Bronchial epithelial cell (primary cell): ENCODE measurements around the gene RBM47. TPM values are rescaled to one million over a fixed set of nuclear protein-coding genes. Genes with fewer than 3 reads are reported as not detected.
"Not testable (repeated sequence)": the region's sequence is repeated elsewhere in the genome, so short reads cannot be mapped to it uniquely, and the experiment has no call there.

Experiments
- DNase-seq: peaks from one replicate; pipeline ENCODE4 v3.0.0-alpha.2; 2010; ENCODE audit warnings: low read depth
- FAIRE-seq: peaks from 2 replicates; lab custom pipeline; 2011; peaks lifted over from hg19 to GRCh38; lab: Jason Lieb, UNC
- H3K27me3 ChIP-seq: 2 replicates; pipeline ENCODE4 v1.5.1; 2011; ENCODE audit warnings: low read length; ENCODE audit not compliant: control insufficient read depth, insufficient read depth
- H3K36me3 ChIP-seq: 2 replicates; pipeline ENCODE4 v1.5.1; 2011; ENCODE audit warnings: low read length; ENCODE audit not compliant: control insufficient read depth, insufficient read depth
- H3K4me3 ChIP-seq: 2 replicates; pipeline ENCODE4 v1.5.1; 2011; ENCODE audit warnings: mild to moderate bottlenecking, low read depth, low read length, control low read depth
- CTCF ChIP-seq: IDR thresholded peaks from 2 replicates; pipeline ENCODE4 v1.5.1; 2011; ENCODE audit warnings: mild to moderate bottlenecking, moderate library complexity, low read length, control low read depth, inconsistent platforms; ENCODE audit not compliant: insufficient read depth, severe bottlenecking
- total RNA-seq: library from RNA; depleted of rRNA; stranded (reverse); fragments of >200 nt; gene quantifications from 2 replicates; pipeline ENCODE4 v1.2.1, GENCODE V29; 2014

The RBM47 gene
- total RNA-seq, 1 donor from 2014 or later: 35.0 TPM

- Histone ChIP-seq H3K27me3 (no peaks in the 10 kb centered on the region), H3K4me3 (no peak overlapping the region), H3K36me3 (peaks cover 2% of the 10 kb centered on the region)
- DNase-seq (peak; percentile 78), FAIRE-seq (peak; percentile 52)
- TF ChIP-seq CTCF: no peak
Measured at GRCh38 chr4:40525752-40526598, 103.7 kb downstream of the RBM47 start.

- DNase-seq: no peak
- no peak for TF ChIP-seq CTCF
- Histone ChIP-seq H3K27me3 (no peaks in the 10 kb centered on the region), H3K4me3 (no peak overlapping the region), H3K36me3 (peaks cover 2% of the 10 kb centered on the region)
- no peak for FAIRE-seq
Measured at GRCh38 chr4:40524366-40525041, 105.2 kb downstream of the RBM47 start.

- no peak for TF ChIP-seq CTCF
- no peak for FAIRE-seq
- peaks cover 2% of the 10 kb centered on the region for H3K36me3 ChIP-seq
- H3K27me3 ChIP-seq: no peaks in the 10 kb centered on the region
- DNase-seq: no peak
- no peak overlapping the region for H3K4me3 ChIP-seq
Measured at GRCh38 chr4:40523581-40523980, 106.1 kb downstream of the RBM47 start.

- no peak for FAIRE-seq
Measured at GRCh38 chr4:40521957-40522356, 107.7 kb downstream of the RBM47 start.

GRCh38 chr4:40520533-40520932 lies 109.1 kb downstream of the RBM47 start:
- peaks cover 2% of the 10 kb centered on the region for H3K36me3 ChIP-seq
- H3K4me3 ChIP-seq: no peak overlapping the region
- TF ChIP-seq CTCF: no peak

More at GRCh38 chr4:40521957-40522356, 107.7 kb downstream of the RBM47 start:
- TF ChIP-seq CTCF: no peak
- Histone ChIP-seq H3K27me3 (no peaks in the 10 kb centered on the region), H3K36me3 (peaks cover 2% of the 10 kb centered on the region), H3K4me3 (no peak overlapping the region)
- no peak for DNase-seq

GRCh38 chr4:40517081-40517480 lies 112.6 kb downstream of the RBM47 start:
- H3K27me3 ChIP-seq, FAIRE-seq, H3K36me3 ChIP-seq, H3K4me3 ChIP-seq, DNase-seq: not testable (repeated sequence)

More at GRCh38 chr4:40520533-40520932, 109.1 kb downstream of the RBM47 start:
- FAIRE-seq (no peak), DNase-seq (no peak)
- H3K27me3 ChIP-seq: no peaks in the 10 kb centered on the region
